Thyroid gland (tissue), 4 donors: ENCODE results near the gene MAGEH1.

Experiments
- CTCF ChIP-seq, 6 experiments: fragments of 200-600 bp in 3 of 6; fragments of 450-650 bp in 3 of 6; sonication (generic) in 3 of 6; IDR thresholded peaks; one replicate each; pipeline ENCODE4 v1.5.1; 2016 to 2019; ENCODE audit warnings: antibody characterized with exemption in 6 of 6, mild to moderate bottlenecking in 2 of 6, inconsistent platforms in 1 of 6, moderate library complexity in 1 of 6
- POLR2A ChIP-seq, 2 donors: fragments of 450-650 bp; IDR thresholded peaks; one replicate each; pipeline ENCODE4 v1.6.1; 2017; ENCODE audit warnings: antibody characterized with exemption in 2 of 2, mild to moderate bottlenecking in 2 of 2, moderate library complexity in 1 of 2

- TF ChIP-seq CTCF (IDR thresholded peaks at IDR 0.05) (no peak), POLR2A (IDR thresholded peaks at IDR 0.05) (no peak)
These were observed 39.0 kb downstream of the MAGEH1 start for GRCh38 chrX:55490974-55491373.
